Diencephalon (tissue), 1 donor: ENCODE results near the gene ACAD11. TPM values are rescaled to one million over a fixed set of nuclear protein-coding genes. Genes with fewer than 3 reads are reported as not detected.

ENCODE experiments used
- total RNA-seq: library from RNA; depleted of rRNA; stranded (reverse); fragments of >200 nt; gene quantifications from one replicate; pipeline ENCODE4 v1.2.3, GENCODE V29; 2014

The ACAD11 gene
- total RNA-seq: 34.6 TPM

DNA sequence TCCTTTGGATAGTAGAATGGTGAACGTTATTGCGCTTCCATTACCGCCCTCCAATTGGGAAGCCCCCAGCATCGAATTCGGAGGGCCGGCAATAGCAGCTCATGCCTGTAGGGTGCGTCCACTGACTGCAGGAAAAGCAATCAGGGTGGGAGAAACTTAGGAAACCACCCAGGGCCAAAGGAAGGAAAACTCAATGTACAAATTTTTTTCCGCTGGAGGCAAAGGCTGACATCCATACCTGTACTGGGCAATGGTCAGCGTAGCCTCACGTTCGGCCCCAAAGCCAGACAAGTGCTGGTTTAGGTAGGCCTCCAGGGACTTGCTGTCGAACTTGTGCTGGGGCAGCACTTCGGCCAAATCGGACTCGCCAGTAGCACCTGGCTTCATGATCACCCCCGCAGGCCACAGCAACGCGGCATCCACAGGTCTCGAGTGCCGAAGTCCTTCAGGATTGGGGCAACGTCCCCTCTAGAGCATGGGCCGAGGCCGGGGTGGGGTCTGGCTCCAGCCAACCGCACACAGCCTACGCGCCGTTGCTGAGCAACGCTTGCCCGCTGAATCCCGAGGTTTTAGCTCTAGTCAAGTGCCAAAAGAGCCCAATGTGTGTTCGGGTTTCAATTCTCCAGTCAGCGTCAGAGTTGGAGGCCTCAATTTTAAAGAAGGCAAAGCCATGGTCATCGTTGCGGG is at the start of gene ACAD11:
ACAD11 (minus strand) TSS at position 445 of the 687 bp plus-strand sequence; CDS start at position 387, 58 bp downstream.

DNA sequence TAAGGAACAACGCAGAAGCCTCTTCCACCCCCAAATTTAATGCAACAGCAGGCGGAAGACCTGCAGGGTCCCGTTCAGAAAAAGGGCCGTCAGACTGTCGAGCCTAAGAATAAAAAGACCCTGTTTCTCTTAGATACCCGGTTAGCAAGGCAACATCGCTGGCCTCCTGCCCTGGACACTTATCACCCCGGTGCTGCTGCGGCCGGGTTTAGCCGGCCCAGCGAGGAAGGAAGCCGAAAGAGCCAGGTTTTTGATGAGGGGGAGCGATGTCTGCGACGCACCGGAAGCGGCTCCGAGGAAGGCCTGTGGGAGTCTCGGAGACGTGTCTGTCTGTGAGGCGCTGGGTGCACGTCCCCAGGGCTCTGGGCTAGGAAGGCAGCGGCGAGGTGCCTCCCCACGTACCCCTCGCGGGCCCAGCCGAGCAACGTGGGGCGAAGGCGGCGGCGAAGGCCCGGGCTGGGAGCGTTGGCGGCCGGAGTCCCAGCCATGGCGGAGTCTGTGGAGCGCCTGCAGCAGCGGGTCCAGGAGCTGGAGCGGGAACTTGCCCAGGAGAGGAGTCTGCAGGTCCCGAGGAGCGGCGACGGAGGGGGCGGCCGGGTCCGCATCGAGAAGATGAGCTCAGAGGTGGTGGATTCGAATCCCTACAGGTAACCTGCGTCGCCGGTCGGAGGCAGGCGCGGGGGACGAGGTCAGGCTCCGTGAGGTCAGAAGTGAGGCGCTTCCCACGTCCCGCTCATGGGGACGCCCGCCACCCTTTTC is 622 bp upstream of the ACAD11 start, which contains the start of gene UBA5:
UBA5 (plus strand) TSS at position 278 of the 759 bp plus-strand sequence; CDS start at position 487, 209 bp downstream.

DNA sequence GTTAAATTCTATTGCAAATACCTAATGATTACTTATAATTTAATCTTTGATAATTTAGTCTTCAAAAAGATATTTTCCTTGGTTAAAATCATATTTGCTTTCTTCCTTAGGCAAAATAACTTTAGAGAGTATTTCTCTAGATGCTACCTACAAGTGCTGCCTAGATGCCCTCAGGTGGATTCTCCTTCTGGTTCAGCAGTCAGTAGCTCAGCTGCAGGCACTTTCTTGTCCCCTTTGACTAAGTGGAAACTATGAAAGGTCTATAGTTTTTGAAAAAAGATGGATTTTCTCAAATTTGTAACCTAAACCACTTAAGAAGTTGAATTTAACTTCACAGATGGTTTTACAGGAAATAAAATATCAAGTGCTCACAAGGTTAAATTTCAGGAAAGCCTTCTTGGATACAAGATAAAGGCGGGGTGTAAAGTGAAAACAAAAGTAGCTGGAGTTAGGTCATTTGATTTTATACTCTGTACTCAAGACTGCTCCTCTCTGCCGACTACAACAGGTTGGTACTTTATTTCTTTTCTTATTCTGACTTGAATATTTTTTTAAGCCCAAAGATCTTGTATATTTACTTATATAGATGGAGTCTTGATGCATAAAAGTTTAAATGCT is 62.7 kb downstream of the ACAD11 start, which contains the start of gene ACKR4:
ACKR4 (plus strand) TSS at position 455 of the 618 bp plus-strand sequence. CDS start 3,128 bp downstream, outside the sequence.

Other genes with a start within 250 kb of the ACAD11 start
- 72.4 TPM for gene DNAJC13, start 242.3 kb downstream of the ACAD11 start, total RNA-seq
- gene ACKR4, start 62.5 kb downstream of the ACAD11 start, total RNA-seq: not detected
- gene UBA5, start 520 bp upstream of the ACAD11 start, total RNA-seq: 91.3 TPM
- 21.7 TPM for gene NPHP3, start 62.6 kb upstream of the ACAD11 start, total RNA-seq